ENCODE data around the gene MRPS2. TPM values are rescaled to one million over a fixed set of nuclear protein-coding genes. Genes with fewer than 3 reads are reported as not detected.

The MRPS2 gene
- polyA plus RNA-seq, 1 experiment, result 39.9 TPM

GRCh38 chr9:135500071-135500524 is 384 bp upstream of the MRPS2 start:
- Histone ChIP-seq H3K27me3 (ENCODE audit: control insufficient read depth, insufficient read depth, low read length) (no peaks in the 10 kb centered on the region), H3K4me3 (ENCODE audit: low read depth, low read length) (peak overlapping the region; percentile 80), H3K27ac (ENCODE audit: low read depth, low read length) (peak overlapping the region; percentile 61), H3K9me3 (ENCODE audit: control insufficient read depth, insufficient read depth, low read length) (no peaks in the 10 kb centered on the region; the same call in 1 of the 2 replicates)
- ChIA-PET CTCF (interaction anchor here (0.6 to 0.7 kb wide), 3 partner anchors 13 to 312 kb away, joined by 4 to 9 read pairs (median 4); no protein-coding TSS in a partner anchor), POLR2A (no interaction called here)
- no peak for DNase-seq (ENCODE audit: low read depth, low spot score)
- TF ChIP-seq, protein P1, sequence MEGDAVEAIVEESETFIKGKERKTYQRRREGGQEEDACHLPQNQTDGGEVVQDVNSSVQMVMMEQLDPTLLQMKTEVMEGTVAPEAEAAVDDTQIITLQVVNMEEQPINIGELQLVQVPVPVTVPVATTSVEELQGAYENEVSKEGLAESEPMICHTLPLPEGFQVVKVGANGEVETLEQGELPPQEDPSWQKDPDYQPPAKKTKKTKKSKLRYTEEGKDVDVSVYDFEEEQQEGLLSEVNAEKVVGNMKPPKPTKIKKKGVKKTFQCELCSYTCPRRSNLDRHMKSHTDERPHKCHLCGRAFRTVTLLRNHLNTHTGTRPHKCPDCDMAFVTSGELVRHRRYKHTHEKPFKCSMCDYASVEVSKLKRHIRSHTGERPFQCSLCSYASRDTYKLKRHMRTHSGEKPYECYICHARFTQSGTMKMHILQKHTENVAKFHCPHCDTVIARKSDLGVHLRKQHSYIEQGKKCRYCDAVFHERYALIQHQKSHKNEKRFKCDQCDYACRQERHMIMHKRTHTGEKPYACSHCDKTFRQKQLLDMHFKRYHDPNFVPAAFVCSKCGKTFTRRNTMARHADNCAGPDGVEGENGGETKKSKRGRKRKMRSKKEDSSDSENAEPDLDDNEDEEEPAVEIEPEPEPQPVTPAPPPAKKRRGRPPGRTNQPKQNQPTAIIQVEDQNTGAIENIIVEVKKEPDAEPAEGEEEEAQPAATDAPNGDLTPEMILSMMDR (IDR thresholded peaks at IDR 0.05; ENCODE audit: low read depth, low read length), result no peak

DNA sequence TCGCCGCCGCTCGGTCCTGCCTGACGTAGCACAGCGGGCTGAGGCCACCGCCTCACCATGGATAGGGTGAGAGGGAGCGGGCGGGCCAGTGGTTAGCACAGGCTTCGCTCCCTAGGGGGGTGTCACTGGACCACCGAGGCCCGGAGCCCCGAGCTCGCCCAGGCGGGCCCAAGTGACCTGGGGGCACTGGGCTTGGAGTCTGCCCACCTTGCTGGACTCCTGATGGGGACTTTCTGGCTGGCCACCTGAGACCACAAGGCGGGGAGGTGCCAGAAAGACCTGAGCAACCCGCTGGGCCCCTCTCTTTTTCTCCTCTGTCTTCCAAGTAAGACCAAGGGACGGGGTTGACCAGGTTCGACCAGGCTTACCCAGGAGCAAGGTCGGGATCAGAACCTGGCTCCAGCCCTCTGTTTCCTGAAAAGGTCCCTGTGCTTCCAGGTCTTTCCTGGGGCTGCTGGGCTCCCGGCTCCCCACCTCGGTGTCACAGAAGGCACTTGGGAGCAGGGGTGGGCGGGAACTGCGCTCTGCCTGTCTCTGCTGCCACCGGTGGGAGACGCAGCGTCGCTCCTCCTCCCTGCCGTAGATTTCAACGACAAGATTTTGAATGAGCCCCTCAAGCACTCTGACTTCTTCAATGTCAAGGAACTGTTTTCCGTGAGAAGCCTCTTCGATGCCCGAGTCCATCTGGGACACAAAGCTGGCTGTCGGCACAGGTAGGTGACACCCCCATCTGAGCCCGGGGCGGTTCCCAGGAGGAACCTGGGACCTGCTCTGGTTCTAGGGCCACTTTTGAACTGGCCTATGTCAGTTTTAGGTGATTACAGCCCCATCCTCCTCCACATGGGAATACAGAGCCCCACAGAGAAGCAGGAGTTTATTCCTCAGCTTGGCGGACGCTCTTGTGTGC is 1.0 kb downstream of the MRPS2 start:
- no peaks in the 10 kb centered on the region; the same call in 1 of the 2 replicates for H3K9me3 ChIP-seq (ENCODE audit: control insufficient read depth, insufficient read depth, low read length)
- H3K27me3 ChIP-seq (ENCODE audit: control insufficient read depth, insufficient read depth, low read length), result no peaks in the 10 kb centered on the region
- POLR2A ChIA-PET, result no interaction called here
- DNase-seq (ENCODE audit: low read depth, low spot score), result no peak
- TF ChIP-seq, protein P1 (IDR thresholded peaks at IDR 0.05; ENCODE audit: low read depth, low read length), result no peak
- peak overlapping the region; percentile 80 for H3K4me3 ChIP-seq (ENCODE audit: low read depth, low read length)
- CTCF ChIA-PET, result interaction anchor here (1.0 kb wide), 1 partner anchor 11 kb away, joined by 3 read pairs; no protein-coding TSS in a partner anchor
- no peak overlapping the region for H3K27ac ChIP-seq (ENCODE audit: low read depth, low read length)

DNA sequence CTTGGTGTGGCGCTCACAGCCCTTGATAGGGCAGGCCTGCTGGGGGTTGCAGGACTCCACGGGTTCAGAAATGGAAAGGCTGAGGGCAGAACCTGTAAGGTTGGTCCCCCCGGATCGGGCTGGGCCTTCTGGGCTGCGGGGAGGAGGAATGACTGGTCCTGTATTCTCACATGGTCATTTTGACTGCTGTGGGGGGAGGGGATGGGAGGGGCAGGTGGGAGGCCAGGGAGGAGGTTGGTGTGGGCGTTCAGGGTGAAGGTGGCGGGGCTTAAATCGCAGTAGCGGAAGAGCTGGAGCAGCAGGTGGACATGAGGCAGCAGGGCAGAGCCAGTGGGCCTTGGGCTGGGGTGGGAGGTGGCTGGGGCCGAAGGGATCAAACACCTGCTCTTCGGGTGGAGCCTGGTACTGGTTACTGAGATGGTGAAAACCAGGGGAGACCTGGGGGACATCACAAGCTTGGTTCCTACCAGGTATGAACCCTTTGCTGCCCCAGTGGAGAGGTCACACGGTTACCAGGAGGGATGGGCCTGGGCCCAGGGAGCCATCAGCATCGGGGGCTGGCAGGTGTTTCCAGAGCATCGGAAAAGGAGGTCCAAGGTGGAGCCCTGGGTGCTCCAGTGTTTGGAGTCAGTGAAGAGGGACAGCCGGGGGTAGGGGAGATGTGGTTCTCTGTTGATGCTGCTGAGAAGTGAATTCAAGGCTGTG is 1.8 kb downstream of the MRPS2 start:
- CTCF ChIA-PET, result interaction anchor here (1.0 kb wide), 1 partner anchor 11 kb away, joined by 3 read pairs; no protein-coding TSS in a partner anchor
- TF ChIP-seq, protein P1 (IDR thresholded peaks at IDR 0.05; ENCODE audit: low read depth, low read length), result no peak
- Histone ChIP-seq H3K27me3 (ENCODE audit: control insufficient read depth, insufficient read depth, low read length) (no peaks in the 10 kb centered on the region), H3K27ac (ENCODE audit: low read depth, low read length) (no peak overlapping the region), H3K4me3 (ENCODE audit: low read depth, low read length) (peak overlapping the region; percentile 4; the same call in 1 of the 2 replicates), H3K9me3 (ENCODE audit: control insufficient read depth, insufficient read depth, low read length) (no peaks in the 10 kb centered on the region; the same call in 1 of the 2 replicates)
- DNase-seq (ENCODE audit: low read depth, low spot score), result no peak
- POLR2A ChIA-PET, result no interaction called here

- H3K27ac ChIP-seq (ENCODE audit: low read depth, low read length), result no peak overlapping the region
- DNase-seq (ENCODE audit: low read depth, low spot score), result no peak
- CTCF ChIA-PET, result no interaction called here
- H3K9me3 ChIP-seq (ENCODE audit: control insufficient read depth, insufficient read depth, low read length), result no peaks in the 10 kb centered on the region; the same call in 1 of the 2 replicates
- POLR2A ChIA-PET, result no interaction called here
- no peaks in the 10 kb centered on the region for H3K27me3 ChIP-seq (ENCODE audit: control insufficient read depth, insufficient read depth, low read length)
- TF ChIP-seq, protein P1 (IDR thresholded peaks at IDR 0.05; ENCODE audit: low read depth, low read length), result no peak
- no peak overlapping the region for H3K4me3 ChIP-seq (ENCODE audit: low read depth, low read length)
Observed at GRCh38 chr9:135502873-135503321, 2.4 kb downstream of the MRPS2 start.
